GM11168 (cell line): ENCODE measurements around the gene EFHD1.
"Not testable (repeated sequence)": the region's sequence is repeated elsewhere in the genome, so short reads cannot be mapped to it uniquely, and the experiment has no call there.

Source experiments
- in situ Hi-C: fragments of 300-500 bp; cut with MboI; formaldehyde crosslinking; loops from one replicate; pipeline ENCODE4 v1.12.0; 2022; ENCODE audit warnings: low sequenced_read_pairs; ENCODE audit not compliant: unreplicated experiment

Gene EFHD1

GRCh38 chr2:232645061-232645460 is 11.7 kb downstream of the EFHD1 start:
- in situ Hi-C loops, result no loop called here

- in situ Hi-C loops, result no loop called here
Observed at GRCh38 chr2:232646726-232647125, 13.3 kb downstream of the EFHD1 start.

- in situ Hi-C loops, result no loop called here
Observed at GRCh38 chr2:232647261-232647660, 13.9 kb downstream of the EFHD1 start.

GRCh38 chr2:232649033-232649432 is 15.6 kb downstream of the EFHD1 start:
- in situ Hi-C loops, result no loop called here

GRCh38 chr2:232652505-232652851 is 19.1 kb downstream of the EFHD1 start:
- in situ Hi-C loops, result no loop called here

GRCh38 chr2:232653441-232653840 is 20.0 kb downstream of the EFHD1 start:
- in situ Hi-C loops, result no loop called here

GRCh38 chr2:232655392-232655791 is 22.0 kb downstream of the EFHD1 start:
- in situ Hi-C loops, result no loop called here

GRCh38 chr2:232658217-232658785 is 24.9 kb downstream of the EFHD1 start:
- in situ Hi-C loops, result no loop called here

GRCh38 chr2:232659359-232659758 is 26.0 kb downstream of the EFHD1 start:
- in situ Hi-C loops, result no loop called here

- in situ Hi-C loops, result no loop called here
Observed at GRCh38 chr2:232662486-232663260, 29.3 kb downstream of the EFHD1 start.

GRCh38 chr2:232666051-232666805 is 32.8 kb downstream of the EFHD1 start:
- in situ Hi-C loops, result no loop called here

- in situ Hi-C loops, result no loop called here
Observed at GRCh38 chr2:232667989-232668583, 34.7 kb downstream of the EFHD1 start.

GRCh38 chr2:232668805-232669444 is 35.5 kb downstream of the EFHD1 start:
- in situ Hi-C loops, result no loop called here

GRCh38 chr2:232672588-232672987 is 39.2 kb downstream of the EFHD1 start:
- in situ Hi-C loops, result no loop called here

GRCh38 chr2:232674491-232674890 is 41.1 kb downstream of the EFHD1 start:
- in situ Hi-C loops, result no loop called here

GRCh38 chr2:232675381-232675780 is 42.0 kb downstream of the EFHD1 start:
- in situ Hi-C loops, result no loop called here

- in situ Hi-C loops, result no loop called here
Observed at GRCh38 chr2:232680006-232680405, 46.6 kb downstream of the EFHD1 start.

- in situ Hi-C loops, result no loop called here
Observed at GRCh38 chr2:232681527-232681926, 48.1 kb downstream of the EFHD1 start.

- in situ Hi-C loops, result no loop called here
Observed at GRCh38 chr2:232683368-232683767, 50.0 kb downstream of the EFHD1 start.

GRCh38 chr2:232685391-232685790 is 52.0 kb downstream of the EFHD1 start:
- in situ Hi-C loops, result not testable (repeated sequence)
